ENCODE results near the gene HRK. TPM values are rescaled to one million over a fixed set of nuclear protein-coding genes. Genes with fewer than 3 reads are reported as not detected.

Gene HRK
- total RNA-seq, 4 donors from 2014 or later = not detected

DNA sequence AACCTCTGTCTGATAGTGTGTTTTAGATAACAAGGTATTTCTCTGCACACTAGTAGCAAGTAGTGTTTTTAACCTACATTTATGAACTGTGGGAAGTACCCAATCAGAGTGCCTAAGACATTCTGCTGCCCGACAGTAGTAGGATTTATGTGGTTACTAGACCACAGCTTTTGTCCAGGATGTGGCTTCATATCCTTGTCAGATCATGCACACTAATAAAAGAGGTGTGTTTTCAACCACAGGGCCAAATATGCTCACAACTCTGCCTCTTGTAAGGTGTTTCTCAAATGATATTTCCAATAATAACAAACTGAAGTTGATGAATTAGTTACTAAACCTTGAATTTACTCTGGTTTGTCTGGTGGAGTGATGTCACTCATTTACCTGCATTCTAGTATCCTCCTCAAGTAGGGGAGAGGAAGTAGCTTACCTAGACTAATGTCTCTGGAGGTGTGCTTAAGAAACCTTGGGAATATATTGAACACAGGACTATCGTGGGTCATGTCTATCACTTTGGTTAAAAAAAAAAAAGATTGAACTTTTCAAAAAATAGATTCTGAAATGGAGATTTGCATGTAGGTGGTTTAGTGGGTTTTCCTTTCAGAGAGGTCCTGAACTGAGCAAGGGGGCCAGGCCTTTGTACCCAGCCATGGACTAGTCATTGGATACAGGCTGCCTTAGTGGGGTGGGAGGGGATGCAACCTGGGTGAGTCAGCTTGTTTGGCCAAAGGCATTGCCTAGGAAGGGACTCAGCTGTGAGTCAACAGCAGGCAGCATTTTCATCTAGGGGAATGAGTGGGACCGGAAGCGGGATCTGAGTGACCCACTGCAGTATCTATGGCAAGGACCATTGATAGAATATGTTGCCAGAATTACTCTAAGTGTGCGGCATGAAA, 43.6 kb upstream of the HRK start:
- Histone ChIP-seq H3K4me1 (peaks cover 0 to 5% (median 2%) of the 10 kb centered on the region in 4 donors), H3K36me3 (no peaks in the 10 kb centered on the region), H3K9me3 (no peaks in the 10 kb centered on the region), H3K27ac (no peak overlapping the region), H3K4me3 (no peak overlapping the region), H3K27me3 (no peaks in the 10 kb centered on the region)
- no peak for TF ChIP-seq POLR2A (IDR thresholded peaks at IDR 0.05)
- no peak for TF ChIP-seq CTCF (IDR thresholded peaks at IDR 0.05)
- DNase-seq = peak in 2 of 3 donors; percentile 56 to 66

GRCh38 chr12:116922194-116922897, 41.1 kb upstream of the HRK start:
- no peak for TF ChIP-seq POLR2A (IDR thresholded peaks at IDR 0.05)
- no peak for TF ChIP-seq CTCF (IDR thresholded peaks at IDR 0.05)
- Histone ChIP-seq H3K4me3 (no peak overlapping the region), H3K27me3 (no peaks in the 10 kb centered on the region), H3K9me3 (no peaks in the 10 kb centered on the region), H3K27ac (no peak overlapping the region), H3K4me1 (peaks cover 0 to 11% (median 6%) of the 10 kb centered on the region in 4 donors), H3K36me3 (no peaks in the 10 kb centered on the region)
- no peak for DNase-seq

DNA sequence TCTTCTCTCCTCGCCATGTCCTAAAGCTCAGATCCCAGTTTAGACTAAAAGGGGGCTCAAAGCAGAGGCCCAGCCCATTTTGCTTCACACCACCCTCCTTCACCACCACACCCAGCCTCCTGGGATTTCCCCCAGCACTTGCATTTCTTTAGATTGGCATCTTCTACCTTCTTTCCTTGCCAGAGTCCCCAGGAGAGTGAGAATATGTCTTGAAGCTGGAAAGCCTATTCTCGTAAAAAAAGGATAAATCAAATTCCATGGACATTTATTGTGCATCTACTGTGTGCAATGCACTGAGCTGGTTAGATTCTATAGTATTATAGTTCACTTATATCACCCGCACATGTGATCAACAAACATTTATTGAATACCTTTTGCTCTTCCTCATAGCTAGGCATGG, 39.7 kb upstream of the HRK start:
- DNase-seq = no peak
- no peak overlapping the region for H3K4me3 ChIP-seq
- no peaks in the 10 kb centered on the region for H3K36me3 ChIP-seq
- peaks cover 0 to 11% (median 6%) of the 10 kb centered on the region in 4 donors for H3K4me1 ChIP-seq
- no peaks in the 10 kb centered on the region for H3K9me3 ChIP-seq
- TF ChIP-seq CTCF (IDR thresholded peaks at IDR 0.05) = no peak
- no peak for TF ChIP-seq POLR2A (IDR thresholded peaks at IDR 0.05)
- H3K27ac ChIP-seq = no peak overlapping the region
- no peaks in the 10 kb centered on the region for H3K27me3 ChIP-seq

- DNase-seq = no peak
- peak overlapping the region in 1 of 4 donors; percentile 18 for H3K27ac ChIP-seq
Observed at GRCh38 chr12:116919706-116920485, 38.7 kb upstream of the HRK start.

More at GRCh38 chr12:116919706-116920485, 38.7 kb upstream of the HRK start:
- Histone ChIP-seq H3K27me3 (no peaks in the 10 kb centered on the region), H3K9me3 (no peaks in the 10 kb centered on the region), H3K36me3 (no peaks in the 10 kb centered on the region), H3K4me3 (no peak overlapping the region), H3K4me1 (peaks cover 0 to 8% (median 4%) of the 10 kb centered on the region in 4 donors)
- no peak for TF ChIP-seq CTCF (IDR thresholded peaks at IDR 0.05)
- TF ChIP-seq POLR2A (IDR thresholded peaks at IDR 0.05) = no peak

Measured in Peyer's patch (tissue), 4 donors.